Activated CD8-positive, alpha-beta T cell treated with anti-CD3 and anti-CD28 coated beads, Interleukin-2, amount 10 ng/mL, durations not matched to agents 7 days and 5 days (primary cell): ENCODE data around the gene EYS. TPM values are rescaled to one million over a fixed set of nuclear protein-coding genes. Genes with fewer than 3 reads are reported as not detected.
"Not testable (repeated sequence)": the region's sequence is repeated elsewhere in the genome, so short reads cannot be mapped to it uniquely, and the experiment has no call there.

Source experiments
- ATAC-seq: fragments of 150-1000 bp; cut with Tn5 transposase; one replicate; pipeline ENCODE4 v1.10.0; 2021; ENCODE audit warnings: moderate library complexity
- CTCF ChIA-PET: fragments of 350-600 bp; sonication (Branson Sonifier 250); formaldehyde crosslinking; loops from one replicate; lab custom pipeline; 2021; ENCODE audit warnings: antibody characterized with exemption; lab: Charles Lee
- POLR2A ChIA-PET: fragments of 350-600 bp; sonication (Branson Sonifier 250); formaldehyde crosslinking; loops from one replicate; lab custom pipeline; 2021; ENCODE audit warnings: antibody characterized with exemption; lab: Charles Lee
- DNase-seq: peaks from one replicate; pipeline ENCODE4 v3.0.0-alpha.2; 2020
- H3K27ac Mint-ChIP-seq: one replicate; pipeline ENCODE4 v1.8.0; 2021; ENCODE audit warnings: mild to moderate bottlenecking, mixed read lengths
- H3K27me3 Mint-ChIP-seq: one replicate; pipeline ENCODE4 v1.8.0; 2021; ENCODE audit warnings: low read depth, mixed read lengths
- H3K36me3 Mint-ChIP-seq: one replicate; pipeline ENCODE4 v1.8.0; 2021; ENCODE audit warnings: low read depth, mixed read lengths
- H3K4me1 Mint-ChIP-seq: one replicate; pipeline ENCODE4 v1.8.0; 2021; ENCODE audit warnings: low read depth, mixed read lengths
- H3K4me3 Mint-ChIP-seq: one replicate; pipeline ENCODE4 v1.8.0; 2021; ENCODE audit warnings: mild to moderate bottlenecking, mixed read lengths
- H3K9me3 Mint-ChIP-seq: one replicate; pipeline ENCODE4 v1.8.0; 2022; ENCODE audit warnings: mixed read lengths; ENCODE audit not compliant: insufficient read depth
- total RNA-seq, 2 experiments: library from RNA; stranded (reverse); gene quantifications; one replicate each; pipeline ENCODE4 v1.2.3, GENCODE V29; 2021

Gene EYS
- total RNA-seq, 2 experiments from 2014 or later: not detected

GRCh38 chr6:64505312-64505711, 1201.7 kb downstream of the EYS start:
- peaks cover 8% of the 10 kb centered on the region for H3K9me3 Mint-ChIP-seq
- H3K27me3 Mint-ChIP-seq: no peaks in the 10 kb centered on the region
- ATAC-seq (no peak), DNase-seq (peak; percentile 19)
- no peaks in the 10 kb centered on the region for H3K36me3 Mint-ChIP-seq
- no peaks in the 10 kb centered on the region for H3K4me1 Mint-ChIP-seq
- H3K27ac Mint-ChIP-seq: no peak overlapping the region
- CTCF ChIA-PET: no interaction called here
- POLR2A ChIA-PET: no interaction called here
- H3K4me3 Mint-ChIP-seq: no peak overlapping the region

GRCh38 chr6:64504503-64504902, 1202.5 kb downstream of the EYS start:
- Mint-ChIP-seq H3K9me3 (peaks cover 8% of the 10 kb centered on the region), H3K27ac (no peak overlapping the region), H3K4me1 (no peaks in the 10 kb centered on the region), H3K4me3 (no peak overlapping the region), H3K27me3 (no peaks in the 10 kb centered on the region), H3K36me3 (no peaks in the 10 kb centered on the region)
- CTCF ChIA-PET: no interaction called here
- POLR2A ChIA-PET: no interaction called here
- ATAC-seq (no peak), DNase-seq (no peak)

GRCh38 chr6:64502801-64503200, 1204.2 kb downstream of the EYS start:
- Mint-ChIP-seq H3K27me3 (no peaks in the 10 kb centered on the region), H3K27ac (no peak overlapping the region), H3K4me3 (no peak overlapping the region), H3K4me1 (no peaks in the 10 kb centered on the region), H3K36me3 (no peaks in the 10 kb centered on the region), H3K9me3 (peaks cover 16% of the 10 kb centered on the region)
- DNase-seq: no peak
- ATAC-seq: no peak
- POLR2A ChIA-PET: no interaction called here
- CTCF ChIA-PET: no interaction called here

GRCh38 chr6:64497634-64498033, 1209.4 kb downstream of the EYS start:
- DNase-seq: no peak
- no peaks in the 10 kb centered on the region for H3K27me3 Mint-ChIP-seq
- no peak overlapping the region for H3K4me3 Mint-ChIP-seq

GRCh38 chr6:64489763-64490162, 1217.3 kb downstream of the EYS start:
- no peaks in the 10 kb centered on the region for H3K27me3 Mint-ChIP-seq
- no peak overlapping the region for H3K4me3 Mint-ChIP-seq
- ATAC-seq (no peak), DNase-seq (no peak)
- H3K9me3 Mint-ChIP-seq: no peaks in the 10 kb centered on the region
- ChIA-PET POLR2A (no interaction called here), CTCF (no interaction called here)
- H3K27ac Mint-ChIP-seq: no peak overlapping the region
- no peaks in the 10 kb centered on the region for H3K4me1 Mint-ChIP-seq
- H3K36me3 Mint-ChIP-seq: no peaks in the 10 kb centered on the region

More at GRCh38 chr6:64497634-64498033, 1209.4 kb downstream of the EYS start:
- ATAC-seq: no peak
- ChIA-PET POLR2A (no interaction called here), CTCF (no interaction called here)
- Mint-ChIP-seq H3K9me3 (peaks cover 8% of the 10 kb centered on the region), H3K4me1 (no peaks in the 10 kb centered on the region), H3K36me3 (no peaks in the 10 kb centered on the region), H3K27ac (no peak overlapping the region)

GRCh38 chr6:64486578-64487351, 1220.3 kb downstream of the EYS start:
- ChIA-PET CTCF (no interaction called here), POLR2A (no interaction called here)
- ATAC-seq (no peak), DNase-seq (no peak)
- Mint-ChIP-seq H3K9me3 (no peaks in the 10 kb centered on the region), H3K4me1 (no peaks in the 10 kb centered on the region), H3K27me3 (no peaks in the 10 kb centered on the region), H3K4me3 (no peak overlapping the region), H3K36me3 (no peaks in the 10 kb centered on the region), H3K27ac (no peak overlapping the region)

GRCh38 chr6:64483956-64484499, 1223.0 kb downstream of the EYS start:
- Mint-ChIP-seq H3K27ac (no peak overlapping the region), H3K4me3 (no peak overlapping the region), H3K36me3 (no peaks in the 10 kb centered on the region), H3K27me3 (no peaks in the 10 kb centered on the region), H3K9me3 (no peaks in the 10 kb centered on the region), H3K4me1 (no peaks in the 10 kb centered on the region)
- ChIA-PET POLR2A (no interaction called here), CTCF (no interaction called here)
- no peak for DNase-seq
- no peak for ATAC-seq

GRCh38 chr6:64482631-64483030, 1224.4 kb downstream of the EYS start:
- ATAC-seq (no peak), DNase-seq (no peak)
- ChIA-PET CTCF (no interaction called here), POLR2A (no interaction called here)
- no peaks in the 10 kb centered on the region for H3K36me3 Mint-ChIP-seq
- no peak overlapping the region for H3K4me3 Mint-ChIP-seq
- H3K9me3 Mint-ChIP-seq: no peaks in the 10 kb centered on the region
- H3K4me1 Mint-ChIP-seq: no peaks in the 10 kb centered on the region
- no peak overlapping the region for H3K27ac Mint-ChIP-seq
- no peaks in the 10 kb centered on the region for H3K27me3 Mint-ChIP-seq

GRCh38 chr6:64479134-64479533, 1227.9 kb downstream of the EYS start:
- no peaks in the 10 kb centered on the region for H3K27me3 Mint-ChIP-seq
- ChIA-PET CTCF (no interaction called here), POLR2A (no interaction called here)
- no peaks in the 10 kb centered on the region for H3K36me3 Mint-ChIP-seq
- no peak overlapping the region for H3K4me3 Mint-ChIP-seq
- DNase-seq (no peak), ATAC-seq (no peak)
- H3K4me1 Mint-ChIP-seq: no peaks in the 10 kb centered on the region
- no peak overlapping the region for H3K27ac Mint-ChIP-seq
- no peaks in the 10 kb centered on the region for H3K9me3 Mint-ChIP-seq

- Mint-ChIP-seq H3K9me3 (no peaks in the 10 kb centered on the region), H3K4me1 (no peaks in the 10 kb centered on the region), H3K27ac (no peak overlapping the region), H3K36me3 (no peaks in the 10 kb centered on the region), H3K4me3 (no peak overlapping the region), H3K27me3 (no peaks in the 10 kb centered on the region)
- no peak for DNase-seq
- ChIA-PET CTCF (no interaction called here), POLR2A (no interaction called here)
- ATAC-seq: no peak
These were observed 1229.6 kb downstream of the EYS start for GRCh38 chr6:64477391-64477790.

GRCh38 chr6:64476935-64477334, 1230.1 kb downstream of the EYS start:
- CTCF ChIA-PET: no interaction called here
- no peak for DNase-seq
- no peaks in the 10 kb centered on the region for H3K36me3 Mint-ChIP-seq

GRCh38 chr6:64469405-64469804, 1237.6 kb downstream of the EYS start:
- H3K4me3 Mint-ChIP-seq, CTCF ChIA-PET, DNase-seq, H3K27ac Mint-ChIP-seq, H3K36me3 Mint-ChIP-seq, POLR2A ChIA-PET, H3K4me1 Mint-ChIP-seq, ATAC-seq, H3K9me3 Mint-ChIP-seq, H3K27me3 Mint-ChIP-seq: not testable (repeated sequence)

More at GRCh38 chr6:64476935-64477334, 1230.1 kb downstream of the EYS start:
- no peaks in the 10 kb centered on the region for H3K27me3 Mint-ChIP-seq
- POLR2A ChIA-PET: no interaction called here
- H3K27ac Mint-ChIP-seq: no peak overlapping the region
- H3K4me1 Mint-ChIP-seq: no peaks in the 10 kb centered on the region
- no peak for ATAC-seq
- H3K9me3 Mint-ChIP-seq: no peaks in the 10 kb centered on the region
- no peak overlapping the region for H3K4me3 Mint-ChIP-seq
